ENCODE measurements around the gene NBEA.

NBEA gene

GRCh38 chr13:35690581-35691207 lies 748.6 kb downstream of the NBEA start:
- no peak for DNase-seq

DNA sequence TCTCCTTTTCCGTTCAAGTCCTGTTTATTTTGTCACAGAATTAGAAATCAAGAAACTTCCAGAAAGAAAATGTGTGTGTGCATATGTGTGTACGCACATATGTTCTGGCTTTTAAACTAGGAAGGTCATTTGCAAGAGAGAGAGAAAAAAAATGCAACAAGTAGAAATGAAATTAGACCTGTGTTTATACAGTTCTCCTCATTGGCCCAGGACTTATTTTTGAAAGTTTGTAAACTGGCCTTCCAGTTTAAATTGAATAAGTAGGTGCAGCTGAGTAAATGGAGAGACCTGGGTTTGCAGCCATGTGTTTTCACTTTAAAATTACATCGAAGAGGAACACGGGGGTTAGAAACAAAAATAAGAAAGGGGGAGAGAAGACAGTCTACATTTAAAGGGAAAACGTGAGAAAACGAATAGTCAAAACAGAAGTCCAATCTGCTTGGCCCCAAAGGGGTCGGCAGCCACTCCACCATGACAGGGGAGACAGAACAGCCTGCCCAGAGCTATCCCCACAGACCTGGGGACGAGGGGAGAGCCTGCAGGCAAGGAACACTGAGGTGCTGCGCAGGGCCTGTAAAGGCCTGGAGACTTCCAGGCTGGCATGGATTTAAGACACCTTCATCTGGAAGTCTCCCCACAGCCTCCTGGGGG lies 751.2 kb downstream of the NBEA start:
- DNase-seq, result no peak

GRCh38 chr13:35694031-35694430 lies 752.0 kb downstream of the NBEA start:
- no peak for DNase-seq

DNA sequence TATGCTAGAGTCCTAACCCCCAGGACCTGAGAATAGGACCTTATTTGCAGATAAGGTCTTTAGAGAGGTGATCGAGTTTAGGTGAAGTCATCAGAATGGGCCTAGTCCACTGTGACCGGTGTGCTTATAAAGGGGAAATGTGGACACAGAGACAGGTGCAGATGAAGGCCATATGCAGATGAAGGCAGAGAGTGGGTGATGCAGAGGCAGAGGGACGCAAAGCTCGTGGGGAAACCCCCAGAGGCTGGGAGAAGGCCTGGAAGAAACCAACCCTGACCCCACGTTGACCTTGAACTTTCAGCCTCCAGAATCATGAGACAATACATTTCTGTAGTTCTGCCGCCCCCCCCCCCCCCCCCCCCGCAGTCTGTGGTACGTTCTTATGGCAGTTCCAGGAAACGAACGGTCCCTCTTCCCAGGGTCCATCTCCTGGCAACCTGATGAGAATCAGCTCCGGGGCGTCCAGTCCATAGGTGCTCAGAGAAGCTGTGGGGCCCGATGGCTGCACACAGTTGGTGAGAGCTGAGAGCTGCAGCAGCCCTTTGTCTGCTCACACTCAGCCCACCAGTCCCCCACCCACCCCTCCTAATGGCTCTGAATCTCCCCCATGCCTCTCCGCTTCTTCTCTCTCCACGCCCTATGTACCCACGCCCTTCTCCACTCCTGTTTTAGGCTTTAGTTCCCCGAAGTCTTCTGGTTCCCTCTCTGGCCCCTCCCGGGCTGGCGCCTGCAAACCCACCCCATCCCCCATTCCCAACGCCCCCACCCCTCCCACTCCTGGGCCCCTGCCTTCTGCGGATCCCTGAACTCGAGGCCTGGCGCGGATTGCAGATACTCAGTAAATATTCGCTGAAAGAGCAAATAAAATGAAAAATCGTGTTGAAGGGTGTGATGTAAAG lies 752.7 kb downstream of the NBEA start:
- no peak for DNase-seq

DNA sequence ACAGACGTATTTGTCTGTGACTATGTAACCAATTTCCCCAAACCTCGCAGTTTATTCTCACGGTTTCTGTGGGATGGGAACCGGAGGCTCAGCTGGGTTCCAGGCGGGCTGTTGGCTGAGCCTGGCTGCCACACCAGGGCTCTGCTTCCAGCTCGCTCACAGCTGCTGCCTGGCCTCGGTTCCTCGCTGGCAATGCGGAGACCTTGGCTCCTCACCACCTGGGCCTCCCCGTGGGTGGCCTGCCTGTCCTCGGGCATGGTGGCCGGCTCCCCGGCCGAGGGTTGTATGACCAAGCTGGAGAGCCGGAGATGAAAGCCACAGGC lies 753.3 kb downstream of the NBEA start:
- no peak for DNase-seq

DNA sequence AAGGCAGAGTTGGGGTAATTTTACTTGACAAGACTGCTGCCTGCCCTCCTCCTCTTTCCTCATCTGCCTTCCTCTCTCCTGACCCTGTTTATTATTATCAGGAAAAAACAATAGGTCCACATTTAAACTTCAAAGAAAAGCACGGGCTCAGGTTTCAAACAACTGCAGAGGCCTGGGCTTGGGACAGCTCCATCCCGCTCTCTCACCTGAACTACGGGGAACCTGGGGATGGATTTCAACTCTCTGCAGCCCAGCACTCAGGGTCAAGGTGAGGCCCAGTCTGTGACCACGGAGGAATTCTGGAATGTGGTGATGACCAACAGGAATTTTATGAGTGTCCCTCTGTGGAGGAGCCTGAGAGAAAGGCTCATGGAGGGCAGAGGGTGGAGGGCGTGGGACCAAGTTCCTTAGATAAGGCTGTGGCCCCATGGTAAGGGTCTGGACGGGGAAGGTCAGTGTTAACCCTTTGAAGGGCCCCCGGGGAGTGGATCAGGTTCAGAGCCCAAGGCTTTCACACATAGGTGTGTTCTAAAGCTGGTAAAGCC lies 755.2 kb downstream of the NBEA start:
- no peak for DNase-seq

- no peak for DNase-seq
Measured at GRCh38 chr13:35698911-35699576, 757.0 kb downstream of the NBEA start.

DNA sequence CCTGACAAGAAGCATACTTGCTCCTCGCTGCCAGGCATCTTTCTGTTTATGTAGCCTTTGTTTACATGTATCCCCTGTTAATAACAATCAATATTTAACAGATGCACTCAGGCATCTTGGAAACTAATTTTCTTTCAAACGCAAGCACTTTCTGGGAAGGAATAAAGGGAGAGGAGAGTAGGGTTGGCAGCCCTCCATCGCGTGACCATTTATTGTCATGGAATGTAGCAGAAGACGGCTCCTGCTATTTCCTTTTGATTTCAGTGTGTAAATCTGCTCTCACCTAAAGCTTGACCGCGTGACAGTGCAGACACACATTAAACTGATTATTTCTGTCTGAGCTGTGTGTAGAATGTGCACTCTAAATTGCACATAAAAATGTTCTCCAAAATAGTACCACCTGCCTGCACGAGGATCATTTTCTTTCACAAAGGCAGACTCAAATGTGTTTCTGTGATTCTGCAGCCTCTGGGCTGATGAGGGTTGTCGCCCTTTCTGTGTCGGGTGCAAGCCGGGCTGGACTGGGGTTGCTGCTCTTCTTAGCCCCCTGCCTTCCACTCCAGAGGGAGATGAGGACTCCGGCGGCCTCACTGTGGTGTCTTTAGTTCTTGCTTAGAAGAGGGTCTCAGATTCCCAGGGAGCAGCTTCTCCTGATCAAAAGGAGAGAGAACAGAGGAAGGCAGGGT lies 757.9 kb downstream of the NBEA start:
- DNase-seq, result no peak

GRCh38 chr13:35700671-35701070 lies 758.6 kb downstream of the NBEA start:
- no peak for DNase-seq

DNA sequence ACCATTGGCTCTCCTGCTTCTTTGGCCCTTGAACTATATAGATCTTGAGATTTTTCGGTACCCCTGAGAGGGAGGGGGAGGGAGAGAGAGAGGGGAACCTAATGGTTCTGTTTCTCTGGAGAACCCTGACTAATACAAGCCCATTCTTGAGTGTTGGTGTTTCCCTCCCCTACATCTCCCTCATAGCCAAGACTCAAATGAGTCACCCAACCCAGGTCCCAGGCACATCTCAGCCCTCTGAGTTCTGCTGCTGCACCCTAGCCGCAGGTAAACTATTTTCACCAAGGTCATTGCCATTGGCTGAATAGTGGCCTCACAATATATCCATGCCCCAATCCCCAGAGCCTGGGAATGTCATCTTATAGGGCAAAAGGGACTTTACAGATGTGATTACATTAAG lies 760.2 kb downstream of the NBEA start:
- DNase-seq, result no peak

- DNase-seq, result no peak
Measured at GRCh38 chr13:35703061-35703460, 761.0 kb downstream of the NBEA start.

DNA sequence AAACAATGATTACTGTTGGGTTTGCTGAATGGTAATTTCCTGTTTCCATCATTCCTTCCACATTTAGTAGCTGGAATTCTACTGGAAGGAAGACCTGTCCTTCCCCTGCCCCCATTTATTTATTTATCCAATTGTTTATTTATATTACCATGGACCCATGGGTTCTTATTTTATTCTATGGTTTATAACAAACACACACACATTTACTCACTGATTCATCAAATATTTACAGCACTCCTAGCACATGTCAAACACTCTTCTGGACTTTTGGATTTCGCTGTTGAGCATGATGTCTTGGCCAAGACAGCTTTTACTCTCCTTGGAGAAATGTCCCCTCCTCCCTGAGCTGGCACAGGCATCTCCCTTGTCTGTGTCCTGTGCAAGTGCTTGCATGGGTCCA lies 762.3 kb downstream of the NBEA start:
- DNase-seq, result no peak

GRCh38 chr13:35706281-35706680 lies 764.2 kb downstream of the NBEA start:
- no peak for DNase-seq

DNA sequence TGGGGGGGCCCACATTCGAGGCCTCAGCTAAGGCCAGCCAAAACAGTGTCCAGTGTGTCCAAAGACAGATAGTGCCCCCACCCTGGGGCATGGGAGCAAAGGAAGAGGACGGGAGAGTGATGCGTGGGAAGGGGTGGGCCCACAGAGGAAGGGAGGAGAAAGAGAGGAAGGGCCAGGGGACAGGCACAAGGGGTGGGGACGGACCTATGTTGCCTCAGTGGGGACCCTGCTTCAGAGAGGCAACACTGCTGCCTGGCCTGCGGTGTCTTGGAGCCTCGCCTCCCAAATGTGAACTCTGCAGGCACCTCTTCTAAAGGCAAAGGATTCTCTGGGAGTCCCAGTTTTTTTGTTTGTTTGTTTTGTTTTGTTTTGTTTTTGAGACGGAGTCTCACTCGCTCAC lies 764.7 kb downstream of the NBEA start:
- no peak for DNase-seq

DNA sequence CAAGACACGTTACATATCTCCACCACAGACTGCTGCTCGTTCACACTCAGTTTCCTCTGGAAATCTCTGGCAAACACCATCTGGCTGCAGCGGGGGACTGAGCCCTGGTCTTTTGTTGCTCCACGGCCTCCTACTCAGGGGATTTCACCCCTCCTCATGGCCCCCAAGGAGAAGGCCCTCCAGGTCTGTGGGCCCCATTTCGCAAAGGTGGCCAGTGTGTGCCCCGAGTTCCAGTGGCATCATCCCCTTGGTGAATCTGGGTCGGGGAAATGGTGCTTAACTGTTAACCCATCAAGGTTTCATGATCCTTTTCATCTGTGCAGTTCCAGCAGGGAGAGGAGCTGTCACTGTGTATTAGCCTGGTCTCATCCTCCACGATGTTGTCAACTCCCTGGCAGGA lies 769.8 kb downstream of the NBEA start:
- DNase-seq, result no peak

- no peak for DNase-seq
Measured at GRCh38 chr13:35712907-35713761, 771.1 kb downstream of the NBEA start.

GRCh38 chr13:35714121-35714520 lies 772.1 kb downstream of the NBEA start:
- DNase-seq, result no peak

DNA sequence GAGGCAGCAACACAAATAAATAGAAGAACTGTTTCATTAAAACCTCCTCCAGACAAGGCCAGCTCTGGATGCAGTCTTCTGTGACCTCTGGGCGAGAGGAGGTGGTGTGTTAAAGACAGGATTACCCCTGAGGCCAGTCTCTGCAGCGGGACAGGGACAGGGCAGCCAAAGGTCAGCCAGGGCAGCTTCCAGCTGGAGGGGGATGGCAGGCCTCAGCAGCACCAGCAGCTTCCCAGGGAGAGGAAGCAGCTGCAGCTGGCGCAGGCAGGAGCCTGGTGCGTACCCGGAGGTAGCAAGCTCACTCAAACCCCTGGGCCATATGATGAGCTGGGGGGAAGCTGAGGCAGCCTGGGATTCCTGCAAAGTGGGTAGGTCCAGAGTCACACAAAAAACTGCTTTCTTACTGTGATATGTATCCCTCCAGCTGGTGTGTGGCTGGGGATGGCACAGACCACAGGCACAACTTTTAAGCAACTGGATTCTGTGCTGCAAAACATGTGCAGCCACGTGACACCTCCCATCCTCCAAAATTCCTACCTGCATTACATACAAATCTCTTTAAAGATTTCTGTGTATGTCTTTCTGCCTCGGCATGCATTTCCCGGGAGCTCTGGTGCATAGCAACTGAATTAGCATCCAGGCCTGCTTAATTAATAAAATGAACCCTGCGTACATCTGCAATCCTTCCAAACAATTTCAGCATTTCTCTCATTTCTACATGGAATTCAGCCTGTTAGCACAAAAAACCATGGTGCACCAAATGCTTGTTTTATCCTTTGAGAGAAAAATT lies 772.7 kb downstream of the NBEA start:
- DNase-seq, result no peak

DNA sequence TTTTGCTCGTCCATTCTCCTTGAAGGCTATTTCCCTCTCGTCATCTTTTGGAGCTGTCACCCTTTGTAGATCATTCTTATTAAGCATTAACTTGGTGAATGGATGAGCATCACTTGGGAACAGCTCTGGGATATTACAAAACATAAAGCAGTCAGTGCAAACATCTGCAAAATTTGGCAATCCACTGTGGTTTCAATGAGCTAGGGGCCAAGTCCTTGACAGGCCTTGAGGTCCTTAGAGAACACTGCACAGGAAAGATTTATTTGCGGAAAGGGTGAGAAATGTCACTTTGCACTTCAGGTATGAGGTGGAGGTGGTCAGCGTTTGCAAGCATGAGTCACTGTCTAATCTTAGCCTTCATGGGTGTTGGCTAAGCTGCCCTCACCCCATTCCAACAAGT lies 774.1 kb downstream of the NBEA start:
- DNase-seq, result no peak

- no peak for DNase-seq
Measured at GRCh38 chr13:35716729-35717128, 774.7 kb downstream of the NBEA start.

DNA sequence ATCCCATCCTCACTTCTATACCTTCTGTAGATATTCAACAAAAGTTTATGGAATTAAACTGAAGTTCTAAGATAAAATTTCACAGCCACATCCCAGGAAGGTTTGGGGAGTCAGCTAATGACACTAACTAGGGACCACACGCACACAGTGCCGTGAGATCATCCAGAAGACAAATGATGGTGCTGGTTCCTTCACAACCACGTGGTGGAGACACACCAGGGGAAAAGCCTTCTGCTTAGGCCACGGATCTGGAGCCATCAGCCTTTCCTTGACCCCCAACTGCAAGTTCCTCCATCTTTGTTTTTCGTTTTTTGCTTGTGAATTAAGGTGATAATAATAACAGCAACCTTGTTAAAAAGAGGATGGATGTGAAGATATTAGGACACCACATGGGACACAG lies 776.0 kb downstream of the NBEA start:
- DNase-seq, result no peak
